MM.1S (cell line): ENCODE measurements around the gene ADD3.

ENCODE experiments used
- DNase-seq: peaks from one replicate; pipeline ENCODE4 v3.0.0-alpha.2; 2015
- H2AFZ ChIP-seq: fragments of 300-600 bp; sonication (generic); 2 replicates; pipeline ENCODE4 v1.6.0; 2016; ENCODE audit warnings: antibody characterized with exemption, low read length
- H3F3A ChIP-seq: fragments of 300-600 bp; sonication (generic); 2 replicates; pipeline ENCODE4 v1.6.1; 2016; ENCODE audit warnings: mild to moderate bottlenecking, antibody characterized with exemption, low read length, moderate library complexity, mixed read lengths; ENCODE audit not compliant: insufficient read depth
- H3K27ac ChIP-seq: fragments of 300-600 bp; sonication (generic); 2 replicates; pipeline ENCODE4 v1.5.1; 2016; ENCODE audit warnings: mild to moderate bottlenecking, low read length
- H3K27me3 ChIP-seq: fragments of 300-600 bp; sonication (generic); replicated peaks from 2 replicates; pipeline ENCODE4 v1.6.0; 2016; ENCODE audit warnings: low read length; ENCODE audit not compliant: insufficient read depth
- H3K36me3 ChIP-seq: fragments of 300-600 bp; sonication (generic); replicated peaks from 2 replicates; pipeline ENCODE4 v1.6.1; 2016; ENCODE audit warnings: mild to moderate bottlenecking, low read length, mixed read lengths; ENCODE audit not compliant: insufficient read depth
- H3K4me1 ChIP-seq: fragments of 300-600 bp; sonication (generic); 2 replicates; pipeline ENCODE4 v1.6.1; 2016; ENCODE audit warnings: low read length, mixed read lengths
- H3K4me2 ChIP-seq: fragments of 300-600 bp; sonication (generic); 2 replicates; pipeline ENCODE4 v1.6.0; 2016; ENCODE audit warnings: low read depth, low read length
- H3K4me3 ChIP-seq: fragments of 300-600 bp; sonication (generic); 2 replicates; pipeline ENCODE4 v1.5.1; 2016; ENCODE audit warnings: low read length, mixed read lengths
- H3K79me2 ChIP-seq: fragments of 300-600 bp; sonication (generic); 2 replicates; pipeline ENCODE4 v1.6.1; 2016; ENCODE audit warnings: mixed run types, low read length, mixed read lengths
- H3K9ac ChIP-seq: fragments of 300-600 bp; sonication (generic); 2 replicates; pipeline ENCODE4 v1.6.1; 2016; ENCODE audit warnings: low read length, mixed read lengths
- H3K9me2 ChIP-seq: fragments of 300-600 bp; sonication (generic); replicated peaks from 2 replicates; pipeline ENCODE4 v1.6.1; 2016; ENCODE audit warnings: mild to moderate bottlenecking, low read length, mixed read lengths; ENCODE audit not compliant: insufficient read depth
- H3K9me3 ChIP-seq: fragments of 300-600 bp; sonication (generic); replicated peaks from 2 replicates; pipeline ENCODE4 v1.6.1; 2016; ENCODE audit warnings: mild to moderate bottlenecking, low read length, mixed read lengths; ENCODE audit not compliant: insufficient read depth
- H4K20me1 ChIP-seq: fragments of 300-600 bp; sonication (generic); 2 replicates; pipeline ENCODE4 v1.6.1; 2016; ENCODE audit warnings: mild to moderate bottlenecking, low read length, moderate library complexity, mixed read lengths; ENCODE audit not compliant: insufficient read depth
- CTCF ChIP-seq: fragments of 300-600 bp; sonication (generic); IDR thresholded peaks from 2 replicates; pipeline ENCODE4 v1.5.1; 2016; ENCODE audit warnings: antibody characterized with exemption, low read length, mixed read lengths
- EZH2 ChIP-seq: fragments of 300-600 bp; sonication (generic); optimal IDR thresholded peaks from 2 replicates; pipeline ENCODE3; 2017; ENCODE audit warnings: low read depth, mild to moderate bottlenecking, antibody characterized with exemption, low read length, mixed read lengths
- EZH2phosphoT487 ChIP-seq: fragments of 300-600 bp; sonication (generic); IDR thresholded peaks from 2 replicates; pipeline ENCODE4 v1.6.1; 2018; ENCODE audit warnings: antibody characterized with exemption, low read length

ADD3 gene

GRCh38 chr10:110020265-110020664, 12.5 kb downstream of the ADD3 start:
- H3K9me3 ChIP-seq = no peaks in the 10 kb centered on the region
- H3K27me3 ChIP-seq = no peaks in the 10 kb centered on the region
- no peaks in the 10 kb centered on the region for H3K36me3 ChIP-seq
- H3F3A ChIP-seq = no peaks in the 10 kb centered on the region
- no peak overlapping the region for H2AFZ ChIP-seq
- peaks cover 79% of the 10 kb centered on the region for H3K79me2 ChIP-seq
- H3K4me3 ChIP-seq = no peak overlapping the region
- peaks cover 4% of the 10 kb centered on the region for H3K4me1 ChIP-seq
- H3K9me2 ChIP-seq = no peaks in the 10 kb centered on the region
- no peak overlapping the region for H3K4me2 ChIP-seq
- H3K27ac ChIP-seq = no peak overlapping the region
- H3K9ac ChIP-seq = no peak overlapping the region
- TF ChIP-seq CTCF (no peak), EZH2phosphoT487 (no peak), EZH2 (no peak)
- H4K20me1 ChIP-seq = no peaks in the 10 kb centered on the region
- DNase-seq = no peak

GRCh38 chr10:110022716-110023504, 15.1 kb downstream of the ADD3 start:
- no peaks in the 10 kb centered on the region for H3K9me2 ChIP-seq
- DNase-seq = no peak
- H3K9ac ChIP-seq = no peak overlapping the region
- H3K4me1 ChIP-seq = no peaks in the 10 kb centered on the region
- TF ChIP-seq CTCF (no peak), EZH2 (no peak), EZH2phosphoT487 (no peak)
- H4K20me1 ChIP-seq = no peaks in the 10 kb centered on the region
- H3F3A ChIP-seq = no peaks in the 10 kb centered on the region
- no peaks in the 10 kb centered on the region for H3K36me3 ChIP-seq
- H2AFZ ChIP-seq = no peak overlapping the region
- H3K4me2 ChIP-seq = no peak overlapping the region
- H3K79me2 ChIP-seq = peaks cover 73% of the 10 kb centered on the region
- H3K9me3 ChIP-seq = no peaks in the 10 kb centered on the region
- no peak overlapping the region for H3K4me3 ChIP-seq
- no peak overlapping the region for H3K27ac ChIP-seq
- H3K27me3 ChIP-seq = no peaks in the 10 kb centered on the region

- Histone ChIP-seq H3K9me2 (no peaks in the 10 kb centered on the region), H3K36me3 (no peaks in the 10 kb centered on the region), H3K4me3 (no peak overlapping the region), H3K9me3 (no peaks in the 10 kb centered on the region), H2AFZ (no peak overlapping the region), H4K20me1 (no peaks in the 10 kb centered on the region), H3K27me3 (no peaks in the 10 kb centered on the region), H3K9ac (no peak overlapping the region), H3K79me2 (peaks cover 67% of the 10 kb centered on the region), H3K27ac (no peak overlapping the region), H3K4me1 (no peaks in the 10 kb centered on the region), H3K4me2 (no peak overlapping the region), H3F3A (no peaks in the 10 kb centered on the region)
- DNase-seq = no peak
- TF ChIP-seq EZH2 = no peak
- TF ChIP-seq CTCF = no peak
- TF ChIP-seq EZH2phosphoT487 = no peak
These were observed 16.1 kb downstream of the ADD3 start for GRCh38 chr10:110023785-110024465.
